Sigmoid colon (tissue), 3 donors: Measurements from ENCODE around the gene EPHB1.

Experiments used
- CTCF ChIP-seq, 4 experiments: fragments of 450-650 bp in 3 of 4; fragments of 200-600 bp in 1 of 4; IDR thresholded peaks; one replicate each; pipeline ENCODE4 v1.5.1; 2016 to 2019; ENCODE audit warnings: antibody characterized with exemption in 4 of 4, mild to moderate bottlenecking in 3 of 4, moderate library complexity in 2 of 4
- POLR2A ChIP-seq, 2 donors: fragments of 450-650 bp; IDR thresholded peaks; one replicate each; pipeline ENCODE4 v1.6.1; 2016; ENCODE audit warnings: antibody characterized with exemption in 2 of 2, mild to moderate bottlenecking in 2 of 2, moderate library complexity in 2 of 2

- TF ChIP-seq POLR2A (IDR thresholded peaks at IDR 0.05) (no peak), CTCF (IDR thresholded peaks at IDR 0.05) (no peak)
Measured at GRCh38 chr3:135013206-135013605, 218.1 kb downstream of the EPHB1 start.
